Vagina (tissue), 2 donors: Measurements from ENCODE around the gene HID1.

Source experiments
- CTCF ChIP-seq, 3 experiments: fragments of 450-650 bp in 2 of 3; fragments of 200-600 bp in 1 of 3; sonication (generic) in 1 of 3; IDR thresholded peaks; one replicate each; pipeline ENCODE4 v1.5.1; 2017 to 2019; ENCODE audit warnings: antibody characterized with exemption in 3 of 3, mild to moderate bottlenecking in 2 of 3, moderate library complexity in 2 of 3
- POLR2AphosphoS5 ChIP-seq, 2 donors: sonication (generic); formaldehyde crosslinking; IDR thresholded peaks; one replicate each; pipeline ENCODE4 v1.9.0; 2017; ENCODE audit warnings: antibody characterized with exemption in 2 of 2, mild to moderate bottlenecking in 2 of 2, low read depth in 1 of 2; ENCODE audit not compliant: insufficient read depth in 1 of 2

DNA sequence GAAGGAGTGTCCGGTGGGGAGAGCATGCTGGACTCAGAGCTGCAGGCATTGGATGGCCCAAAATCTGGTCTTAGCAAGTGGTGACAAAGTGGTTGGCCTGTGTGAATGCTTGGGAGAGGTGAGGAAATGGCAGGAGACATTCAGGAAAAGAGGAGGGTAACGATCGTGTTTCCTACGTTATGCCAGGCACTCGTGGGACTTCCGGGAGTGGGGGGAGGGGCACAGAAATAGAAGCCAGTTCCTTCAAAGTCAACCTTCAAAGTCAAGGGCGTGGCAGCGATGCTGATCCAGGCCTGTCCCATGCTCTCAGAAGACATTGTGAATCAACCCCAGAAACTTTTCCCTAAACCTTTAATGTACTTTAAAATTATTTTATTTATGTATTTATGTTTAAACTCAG is 33.0 kb downstream of the HID1 start:
- TF ChIP-seq CTCF (IDR thresholded peaks at IDR 0.05): no peak
- no peak for TF ChIP-seq POLR2AphosphoS5 (IDR thresholded peaks at IDR 0.05; ENCODE audit: insufficient read depth in 1 of 2, low read depth in 1 of 2)
